Brain microvascular endothelial cell (primary cell): ENCODE measurements around the gene SLITRK4.

Experiments used
- DNase-seq: peaks from one replicate; pipeline ENCODE4 v3.0.0-alpha.2; 2020
- H3K27ac ChIP-seq: fragments of 250-450 bp; sonication (Bioruptor Pico); 2 replicates; pipeline ENCODE4 v1.5.1; 2020; ENCODE audit warnings: mild to moderate bottlenecking, moderate library complexity
- H3K27me3 ChIP-seq: fragments of 250-450 bp; sonication (Bioruptor Pico); replicated peaks from 2 replicates; pipeline ENCODE4 v1.5.1; 2020; ENCODE audit warnings: mild to moderate bottlenecking
- H3K36me3 ChIP-seq: fragments of 250-450 bp; sonication (Bioruptor Pico); replicated peaks from 2 replicates; pipeline ENCODE4 v1.5.1; 2020; ENCODE audit warnings: mild to moderate bottlenecking
- H3K4me3 ChIP-seq: 2 replicates; pipeline ENCODE4 v1.5.1; 2011; ENCODE audit warnings: low read depth, mild to moderate bottlenecking, control low read depth, low read length, moderate library complexity
- in situ Hi-C: cut with HindIII; loops from 2 replicates; pipeline ENCODE4 v1.10.0; 2017; ENCODE audit warnings: low sequenced_read_pairs, low pct_ligation_motif_present
- TF ChIP-seq, protein P1 (sequence below): IDR thresholded peaks from 2 replicates; pipeline ENCODE4 v1.5.1; 2011; ENCODE audit warnings: low read depth, mild to moderate bottlenecking, moderate library complexity, low read length, control low read depth, inconsistent platforms; ENCODE audit errors: missing control alignments

The SLITRK4 gene

GRCh38 chrX:143635915-143636314 lies at the start of gene SLITRK4:
SLITRK4 (minus strand) TSS chrX:143636101; CDS start chrX:143631108, 4,993 bp downstream.
- in situ Hi-C loops, result no loop called here
- DNase-seq, result no peak
- no peaks in the 10 kb centered on the region for H3K27me3 ChIP-seq
- H3K36me3 ChIP-seq, result no peaks in the 10 kb centered on the region
- peak within 1 kb of the TSS; percentile 12 for H3K4me3 ChIP-seq
- TF ChIP-seq, protein P1, sequence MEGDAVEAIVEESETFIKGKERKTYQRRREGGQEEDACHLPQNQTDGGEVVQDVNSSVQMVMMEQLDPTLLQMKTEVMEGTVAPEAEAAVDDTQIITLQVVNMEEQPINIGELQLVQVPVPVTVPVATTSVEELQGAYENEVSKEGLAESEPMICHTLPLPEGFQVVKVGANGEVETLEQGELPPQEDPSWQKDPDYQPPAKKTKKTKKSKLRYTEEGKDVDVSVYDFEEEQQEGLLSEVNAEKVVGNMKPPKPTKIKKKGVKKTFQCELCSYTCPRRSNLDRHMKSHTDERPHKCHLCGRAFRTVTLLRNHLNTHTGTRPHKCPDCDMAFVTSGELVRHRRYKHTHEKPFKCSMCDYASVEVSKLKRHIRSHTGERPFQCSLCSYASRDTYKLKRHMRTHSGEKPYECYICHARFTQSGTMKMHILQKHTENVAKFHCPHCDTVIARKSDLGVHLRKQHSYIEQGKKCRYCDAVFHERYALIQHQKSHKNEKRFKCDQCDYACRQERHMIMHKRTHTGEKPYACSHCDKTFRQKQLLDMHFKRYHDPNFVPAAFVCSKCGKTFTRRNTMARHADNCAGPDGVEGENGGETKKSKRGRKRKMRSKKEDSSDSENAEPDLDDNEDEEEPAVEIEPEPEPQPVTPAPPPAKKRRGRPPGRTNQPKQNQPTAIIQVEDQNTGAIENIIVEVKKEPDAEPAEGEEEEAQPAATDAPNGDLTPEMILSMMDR, result no peak
- no peak within 1 kb of the TSS for H3K27ac ChIP-seq

DNA sequence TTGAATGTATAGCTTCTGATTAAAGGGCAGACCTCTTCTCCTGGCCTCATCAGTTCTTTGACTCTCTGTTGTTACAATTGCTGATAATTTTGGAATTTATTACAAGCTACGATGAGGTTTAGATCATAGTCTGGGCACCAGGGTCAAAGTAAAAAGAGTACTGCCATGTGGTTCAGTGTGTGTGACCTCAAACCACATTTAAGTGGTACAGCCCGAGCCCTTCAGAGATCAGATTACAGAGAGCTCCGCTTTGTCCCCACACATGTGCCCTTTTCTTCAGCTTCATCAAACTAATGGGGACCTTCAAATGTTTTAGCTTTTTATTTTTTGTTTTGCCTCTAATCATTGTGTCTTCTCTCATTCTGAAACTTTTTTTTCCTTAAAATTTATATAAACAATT lies 47.6 kb upstream of the SLITRK4 start:
- H3K4me3 ChIP-seq, result no peak overlapping the region
- H3K36me3 ChIP-seq, result no peaks in the 10 kb centered on the region
- no peak for DNase-seq
- in situ Hi-C loops, result no loop called here
- TF ChIP-seq, protein P1, result no peak
- H3K27me3 ChIP-seq, result no peaks in the 10 kb centered on the region
- no peak overlapping the region for H3K27ac ChIP-seq

- Histone ChIP-seq H3K27ac (no peak overlapping the region), H3K27me3 (no peaks in the 10 kb centered on the region), H3K4me3 (no peak overlapping the region), H3K36me3 (no peaks in the 10 kb centered on the region)
- DNase-seq, result no peak
- TF ChIP-seq, protein P1, result no peak
- in situ Hi-C loops, result no loop called here
Observed at GRCh38 chrX:143674926-143675325, 39.0 kb upstream of the SLITRK4 start.

DNA sequence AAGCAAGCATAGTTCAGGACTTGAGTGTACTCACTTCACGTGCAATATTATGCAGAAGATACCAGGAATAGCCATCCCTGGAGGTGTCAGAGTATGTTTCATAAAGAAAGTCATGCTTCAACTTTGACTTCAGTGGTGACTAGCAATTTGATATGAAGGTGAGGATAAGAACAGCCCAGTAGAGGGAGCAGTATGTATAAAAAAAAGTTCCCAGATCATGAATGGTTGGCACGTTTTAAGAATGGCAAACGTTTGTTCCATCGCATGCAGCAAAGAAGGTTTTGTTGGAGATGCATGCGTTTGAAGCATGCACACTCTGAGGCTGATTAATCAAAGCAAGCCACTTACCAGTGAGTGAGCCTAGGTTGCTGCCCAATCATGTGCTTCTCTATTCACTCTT lies 33.5 kb upstream of the SLITRK4 start:
- Histone ChIP-seq H3K27ac (no peak overlapping the region), H3K4me3 (no peak overlapping the region), H3K27me3 (no peaks in the 10 kb centered on the region), H3K36me3 (no peaks in the 10 kb centered on the region)
- no peak for DNase-seq
- in situ Hi-C loops, result no loop called here
- TF ChIP-seq, protein P1, result no peak

- DNase-seq, result peak; percentile 1
- in situ Hi-C loops, result no loop called here
- Histone ChIP-seq H3K4me3 (no peak overlapping the region), H3K27ac (no peak overlapping the region), H3K27me3 (no peaks in the 10 kb centered on the region), H3K36me3 (no peaks in the 10 kb centered on the region)
- TF ChIP-seq, protein P1, result peak; percentile 49
Observed at GRCh38 chrX:143664302-143664701, 28.4 kb upstream of the SLITRK4 start.

DNA sequence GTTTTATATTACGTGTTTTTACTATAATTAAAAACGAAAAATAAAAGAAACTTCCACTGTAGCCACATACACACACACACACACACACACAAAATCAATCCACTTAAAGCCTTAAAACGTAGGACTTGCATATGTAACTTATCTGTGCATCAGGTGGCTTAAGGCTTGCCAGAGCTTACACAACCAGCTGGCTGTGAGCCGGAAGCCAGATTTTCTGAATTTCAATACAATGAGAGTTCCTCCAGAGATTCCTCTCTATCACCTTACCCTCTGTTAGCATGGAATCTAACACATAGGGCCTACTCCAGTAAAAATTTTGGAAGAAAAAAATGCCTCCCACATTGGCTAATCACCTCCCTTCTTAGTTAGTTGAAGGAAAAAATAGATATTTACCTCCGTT lies 27.9 kb upstream of the SLITRK4 start:
- Histone ChIP-seq H3K27me3 (no peaks in the 10 kb centered on the region), H3K4me3 (no peak overlapping the region), H3K36me3 (no peaks in the 10 kb centered on the region), H3K27ac (no peak overlapping the region)
- TF ChIP-seq, protein P1, result no peak
- in situ Hi-C loops, result no loop called here
- DNase-seq, result no peak
